ENCODE results near the gene SNTA1.
A peak's percentile ranks its signal among the peaks of the same experiment; 100 is the strongest.
"Not testable (repeated sequence)": the region's sequence is repeated elsewhere in the genome, so short reads cannot be mapped to it uniquely, and the experiment has no call there.

DNA sequence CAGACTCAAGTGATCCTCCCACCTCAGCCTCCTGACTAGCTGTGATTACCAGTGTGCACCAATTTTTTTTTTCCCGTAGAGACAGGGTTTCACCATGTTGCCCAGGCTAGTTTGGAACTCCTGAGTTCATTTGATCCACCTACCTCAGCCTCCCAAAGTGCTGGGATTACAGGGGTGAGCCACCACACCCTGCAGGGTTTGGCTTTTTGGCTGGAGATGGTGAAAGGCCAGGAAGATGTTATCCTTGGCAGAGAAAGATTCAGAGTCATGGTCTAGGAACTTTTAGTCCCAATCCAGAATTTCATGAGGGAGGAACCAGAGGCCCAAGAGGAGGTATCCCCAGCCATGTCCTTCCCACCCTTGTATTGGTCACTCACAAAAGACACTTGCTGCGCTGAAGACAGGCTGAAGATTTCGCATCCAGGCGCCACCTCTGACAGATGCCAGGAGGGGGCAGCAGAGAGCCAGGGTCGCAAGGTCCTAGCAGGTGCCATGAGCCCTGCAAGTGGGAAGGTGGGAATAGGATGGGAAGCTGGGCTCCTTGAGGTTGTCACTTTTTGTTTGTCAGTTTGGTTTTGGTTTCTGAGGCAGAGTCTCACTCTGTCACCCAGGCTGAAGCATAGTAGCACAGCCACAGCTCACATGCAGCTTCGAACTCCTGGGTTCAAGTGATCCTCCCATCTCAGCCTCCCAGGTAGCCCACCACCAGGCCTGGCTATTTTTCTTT lies 13.5 kb upstream of the SNTA1 start:
- TF ChIP-seq CTCF (IDR thresholded peaks at IDR 0.05; ENCODE audit: insufficient read depth, low read depth, low read length) = peak; percentile 87
- TF ChIP-seq EZH2 (IDR thresholded peaks at IDR 0.05; ENCODE audit: insufficient read depth, low read length) = not testable (repeated sequence)

Data from astrocyte (in vitro differentiated cells and primary cell).